GM13976 (cell line): ENCODE measurements around the gene SLC7A6.

ENCODE experiments used
- DNase-seq: peaks from one replicate; pipeline ENCODE4 v3.0.0; 2012; ENCODE audit warnings: low spot score
- CTCF ChIP-seq: IDR thresholded peaks from 2 replicates; pipeline ENCODE4 v1.5.1; 2012; ENCODE audit warnings: borderline replicate concordance, mild to moderate bottlenecking; ENCODE audit not compliant: insufficient read depth; ENCODE audit errors: extremely low read depth, missing control alignments, control extremely low read depth
- in situ Hi-C: fragments of 300-500 bp; cut with MboI; formaldehyde crosslinking; loops from one replicate; pipeline ENCODE4 v1.12.0; 2022; ENCODE audit warnings: low sequenced_read_pairs, mixed read lengths, inconsistent platforms; ENCODE audit not compliant: unreplicated experiment

Gene SLC7A6

GRCh38 chr16:68331879-68332410 is 67.6 kb downstream of the SLC7A6 start:
- TF ChIP-seq CTCF: no peak
- no peak for DNase-seq
- in situ Hi-C loops: loop anchor here (5.0 kb wide), 1 partner anchor 70 kb away; the partner anchor contains the start of gene SLC7A6

GRCh38 chr16:68332411-68333121 is 68.2 kb downstream of the SLC7A6 start:
- no peak for TF ChIP-seq CTCF
- in situ Hi-C loops: loop anchor here (5.0 kb wide), 1 partner anchor 70 kb away; the partner anchor contains the start of gene SLC7A6
- DNase-seq: no peak

DNA sequence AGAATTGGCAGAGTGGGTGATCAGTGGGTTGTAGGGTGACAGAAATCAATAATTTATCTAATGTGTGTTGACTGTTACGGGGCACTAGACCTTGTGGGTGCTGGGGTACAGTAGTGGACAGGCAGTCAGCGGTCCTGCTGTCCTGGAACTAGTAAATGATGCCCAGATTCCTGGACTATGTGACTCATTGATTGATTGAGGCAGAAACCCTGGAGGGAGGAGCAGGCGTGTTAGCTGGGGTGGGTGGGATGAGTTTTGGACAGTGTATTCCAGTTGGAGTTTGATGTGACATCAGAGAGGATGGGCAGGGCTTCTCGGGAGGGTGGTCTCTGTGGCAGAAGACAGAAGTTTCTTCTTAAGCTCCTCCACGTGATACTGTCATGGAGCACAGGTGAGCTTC is 70.8 kb downstream of the SLC7A6 start:
- no peak for TF ChIP-seq CTCF
- no peak for DNase-seq
- in situ Hi-C loops: no loop called here

DNA sequence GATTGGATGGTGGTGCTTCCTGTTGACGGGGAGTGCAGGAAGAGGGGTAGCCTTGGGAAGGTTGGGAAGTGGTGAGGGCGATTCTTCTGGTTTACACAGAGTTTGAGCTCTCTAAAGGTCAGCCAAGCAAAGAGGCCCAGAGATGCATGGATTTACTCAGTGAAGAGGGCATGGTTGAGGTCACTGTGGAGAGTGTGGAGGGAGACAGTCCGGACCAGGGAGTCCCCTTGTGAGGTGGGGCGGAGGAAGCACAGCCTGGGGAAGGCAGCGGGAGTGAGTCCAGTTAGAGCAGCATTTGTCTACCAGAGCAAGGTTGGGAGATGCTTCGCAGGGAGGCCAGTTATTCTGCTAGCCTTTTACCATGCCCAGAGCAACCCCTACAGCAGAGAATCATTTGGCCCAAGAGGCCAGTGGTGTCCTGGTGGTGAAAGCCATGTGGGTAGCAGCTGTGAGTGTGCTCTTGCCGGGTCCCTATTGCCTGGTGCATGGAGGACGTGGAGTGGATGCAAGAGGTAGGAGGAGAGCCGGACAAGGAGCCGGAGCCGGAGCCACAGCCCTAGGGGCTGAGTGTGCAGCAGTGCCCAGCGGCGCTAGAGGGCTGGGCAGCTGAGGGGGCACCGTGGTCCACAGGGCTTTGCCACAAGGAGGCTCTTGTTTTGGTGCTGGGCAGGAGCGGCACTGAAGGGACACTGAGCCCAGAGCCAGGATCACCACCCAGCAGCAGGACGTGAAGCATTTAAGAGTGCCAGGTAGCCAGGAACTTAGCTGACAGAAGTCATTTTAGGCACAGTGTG is 74.2 kb downstream of the SLC7A6 start:
- in situ Hi-C loops: no loop called here
- no peak for DNase-seq
- no peak for TF ChIP-seq CTCF

GRCh38 chr16:68339214-68339613 is 74.9 kb downstream of the SLC7A6 start:
- TF ChIP-seq CTCF: no peak
- in situ Hi-C loops: no loop called here
- DNase-seq: no peak

DNA sequence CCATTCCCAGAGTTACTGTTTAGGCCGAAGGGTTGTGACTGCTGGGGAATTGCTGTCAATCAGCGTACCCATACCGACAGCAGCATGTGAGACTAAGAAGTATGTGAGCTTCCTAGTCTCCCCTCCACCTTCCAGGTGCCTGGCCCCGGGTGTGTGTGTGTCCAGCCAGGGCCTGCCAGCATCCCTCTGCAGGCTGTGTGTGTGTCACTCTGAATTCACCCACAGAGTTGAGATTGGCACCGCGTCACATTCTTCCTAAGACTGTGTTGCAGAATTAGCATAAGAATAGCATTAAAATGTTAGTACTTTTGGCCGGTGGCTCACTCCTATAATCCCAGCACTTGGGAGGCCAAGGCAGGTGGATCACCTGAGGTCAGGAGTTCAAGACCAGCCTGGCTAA is 78.3 kb downstream of the SLC7A6 start:
- no peak for TF ChIP-seq CTCF
- no peak for DNase-seq
- in situ Hi-C loops: no loop called here
